Activated T-cell treated with anti-CD3 and anti-CD28 coated beads, Interleukin-2, amount 50 U/mL, for 72 hours (primary cell): Measurements from ENCODE around the gene SPTBN1. TPM values are rescaled to one million over a fixed set of nuclear protein-coding genes. Genes with fewer than 3 reads are reported as not detected.

Experiments used
- ATAC-seq, 2 donors: fragments of 150-1000 bp; cut with Tn5 transposase; replicated peaks in 1 of 2; 2 replicates each; pipeline ENCODE4 v1.10.0; 2021; ENCODE audit warnings: moderate library complexity in 2 of 2, mild to moderate bottlenecking in 1 of 2
- DNase-seq, 2 donors: peaks; one replicate each; pipeline ENCODE4 v3.0.0; 2021 to 2022; ENCODE audit warnings: mixed read lengths in 1 of 2
- H3K27ac Mint-ChIP-seq: one replicate; pipeline ENCODE4 v1.8.0; 2022; ENCODE audit warnings: mild to moderate bottlenecking, moderate library complexity, mixed read lengths
- H3K27me3 Mint-ChIP-seq: one replicate; pipeline ENCODE4 v1.8.0; 2022; ENCODE audit warnings: low read depth, mixed read lengths
- H3K36me3 Mint-ChIP-seq, 2 donors: one replicate each; pipeline ENCODE4 v1.8.0; 2022; ENCODE audit warnings: mixed read lengths in 2 of 2, mild to moderate bottlenecking in 1 of 2; ENCODE audit not compliant: insufficient read depth in 2 of 2
- H3K4me1 Mint-ChIP-seq: one replicate; pipeline ENCODE4 v1.8.0; 2022; ENCODE audit warnings: low read depth, mixed read lengths
- H3K4me3 Mint-ChIP-seq, 2 donors: one replicate each; pipeline ENCODE4 v1.8.0; 2022; ENCODE audit warnings: mild to moderate bottlenecking in 2 of 2, mixed read lengths in 2 of 2, moderate library complexity in 2 of 2
- H3K9me3 Mint-ChIP-seq, 2 donors: one replicate each; pipeline ENCODE4 v1.8.0; 2022; ENCODE audit warnings: mixed read lengths in 2 of 2
- total RNA-seq, 2 donors: library from RNA; stranded (reverse); gene quantifications; one replicate each; pipeline ENCODE4 v1.2.3, GENCODE V29; 2022

SPTBN1 gene
- total RNA-seq, result 100 to 1,000 TPM; 120 to 136 TPM

DNA sequence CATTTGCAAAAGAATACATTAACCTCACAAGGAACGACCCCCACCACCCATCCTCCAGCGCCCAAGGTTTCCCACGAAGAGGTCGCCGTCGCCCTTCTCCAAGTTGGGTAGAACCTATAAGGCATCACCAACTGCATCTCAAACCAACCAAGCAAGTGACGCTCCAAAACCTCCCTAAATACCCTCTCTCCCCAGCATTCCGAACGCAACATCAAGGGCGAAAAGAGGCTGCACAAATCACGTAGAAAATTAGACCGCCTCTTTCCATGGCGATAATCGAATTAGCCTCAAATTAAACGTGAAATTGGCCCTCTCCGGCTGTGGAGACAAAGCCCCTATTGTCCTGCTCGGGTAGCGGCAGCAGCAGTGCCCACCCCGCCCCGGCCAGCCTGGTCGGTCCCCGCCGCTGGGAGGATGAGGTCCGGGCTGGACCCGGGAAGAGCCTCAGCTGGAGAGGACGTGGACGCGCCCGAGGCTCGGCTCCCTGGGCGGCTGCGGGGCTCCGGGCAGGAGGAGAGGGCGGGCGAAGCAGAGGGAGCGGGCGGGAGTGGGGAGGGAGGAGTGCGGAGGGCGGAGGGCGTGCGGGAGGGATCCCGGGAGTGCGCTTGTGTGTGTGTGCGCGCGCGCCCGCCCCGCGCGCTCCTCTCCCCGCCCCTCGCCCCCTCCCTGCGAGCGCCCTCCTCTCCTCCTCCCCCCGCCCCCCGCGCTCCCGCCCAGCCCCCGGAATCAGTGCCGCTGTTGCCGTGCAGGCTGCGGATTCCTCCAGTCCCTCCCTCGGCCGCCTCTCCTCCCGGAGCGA lies at the start of gene SPTBN1:
SPTBN1 (plus strand) TSS at position 765 of the 799 bp plus-strand sequence. CDS start 70,092 bp downstream, outside the sequence.
- Mint-ChIP-seq H3K4me3 (peak within 1 kb of the TSS; percentile 86 to 96), H3K27me3 (peaks cover 53% of the 10 kb centered on the region), H3K9me3 (no peaks in the 10 kb centered on the region), H3K36me3 (peaks cover 2% of the 10 kb centered on the region in 2 donors), H3K27ac (no peak within 1 kb of the TSS), H3K4me1 (peaks cover 25% of the 10 kb centered on the region)
- peak; percentile 47 to 50 for ATAC-seq
- peak; percentile 13 to 29 for DNase-seq

DNA sequence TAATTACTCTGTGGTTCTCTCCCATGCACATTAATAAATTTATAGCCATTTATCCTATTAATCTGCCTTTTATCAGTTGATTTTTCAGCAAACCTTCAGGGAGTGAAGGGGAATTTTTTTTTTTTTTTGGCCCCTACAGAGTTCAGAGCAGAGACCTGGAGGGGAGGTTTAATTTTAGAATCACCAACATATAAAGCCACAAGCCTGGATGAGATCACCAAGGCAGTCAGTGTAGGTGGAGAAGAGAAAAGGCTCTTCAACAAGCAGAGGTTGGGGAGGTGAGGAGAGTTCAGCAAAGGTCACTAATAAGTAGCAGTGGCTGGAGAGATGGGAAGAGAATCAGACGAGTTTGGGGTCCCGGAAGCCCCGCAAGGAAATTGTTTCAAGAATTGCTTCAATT lies 48.4 kb upstream of the SPTBN1 start:
- no peaks in the 10 kb centered on the region for H3K9me3 Mint-ChIP-seq
- no peak overlapping the region for H3K27ac Mint-ChIP-seq
- no peaks in the 10 kb centered on the region for H3K4me1 Mint-ChIP-seq
- H3K36me3 Mint-ChIP-seq, result no peaks in the 10 kb centered on the region
- ATAC-seq (no peak), DNase-seq (no peak)
- no peak overlapping the region for H3K4me3 Mint-ChIP-seq
- peaks cover 12% of the 10 kb centered on the region for H3K27me3 Mint-ChIP-seq

DNA sequence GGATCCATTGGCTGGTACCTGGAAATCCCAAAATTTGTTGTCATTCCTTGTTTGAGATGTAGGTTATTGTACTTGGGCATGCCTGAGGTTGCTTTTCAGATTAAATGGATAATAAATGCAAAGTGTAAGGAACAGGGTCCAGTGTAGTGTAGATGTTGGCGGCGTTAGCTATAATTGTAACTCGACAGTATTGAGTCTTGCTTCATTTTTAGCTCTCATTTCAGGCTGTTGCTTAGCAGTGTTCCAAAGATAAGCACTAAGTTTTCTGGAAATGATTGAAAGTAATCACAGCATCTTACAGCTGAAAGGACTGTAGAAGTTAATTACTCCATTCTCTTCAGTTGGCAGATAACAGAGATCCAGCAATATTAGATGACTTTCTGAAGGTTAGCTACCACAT lies 47.8 kb upstream of the SPTBN1 start:
- ATAC-seq (no peak), DNase-seq (no peak)
- H3K36me3 Mint-ChIP-seq, result no peaks in the 10 kb centered on the region
- H3K27ac Mint-ChIP-seq, result no peak overlapping the region
- H3K27me3 Mint-ChIP-seq, result peaks cover 12% of the 10 kb centered on the region
- H3K4me1 Mint-ChIP-seq, result no peaks in the 10 kb centered on the region
- no peak overlapping the region for H3K4me3 Mint-ChIP-seq
- H3K9me3 Mint-ChIP-seq, result no peaks in the 10 kb centered on the region

- Mint-ChIP-seq H3K36me3 (no peaks in the 10 kb centered on the region), H3K27me3 (peaks cover 13% of the 10 kb centered on the region), H3K4me1 (no peaks in the 10 kb centered on the region), H3K9me3 (no peaks in the 10 kb centered on the region), H3K4me3 (no peak overlapping the region), H3K27ac (no peak overlapping the region)
- ATAC-seq (no peak), DNase-seq (no peak)
Measured at GRCh38 chr2:54409752-54410151, 46.4 kb upstream of the SPTBN1 start.

DNA sequence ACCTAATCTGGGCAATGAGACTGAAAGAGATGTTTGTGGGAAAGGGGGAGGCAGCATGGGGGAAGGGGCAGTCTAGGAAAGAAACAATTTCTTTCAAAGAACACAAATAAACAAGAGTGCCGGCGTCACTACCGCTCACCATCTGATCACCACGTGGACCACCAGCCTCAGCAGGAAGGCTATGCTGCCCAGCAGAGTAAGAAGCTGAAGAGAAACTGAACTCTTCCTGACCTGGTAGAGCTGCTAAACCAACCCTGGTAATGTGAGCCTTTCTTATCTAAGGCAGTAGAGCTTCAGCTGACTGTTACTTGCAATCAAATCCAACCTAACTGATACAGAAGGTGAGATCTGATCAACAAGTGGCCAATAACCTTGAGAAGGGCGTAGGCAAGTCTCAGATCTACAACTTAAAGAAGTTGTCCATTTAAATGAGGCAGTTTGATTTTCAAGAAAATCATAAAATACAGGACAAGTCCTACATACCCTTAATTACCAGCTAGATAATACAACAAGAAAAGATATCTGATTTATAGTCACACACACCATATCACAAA lies 44.2 kb upstream of the SPTBN1 start:
- ATAC-seq, result no peak
- Mint-ChIP-seq H3K4me1 (no peaks in the 10 kb centered on the region), H3K27me3 (peaks cover 22% of the 10 kb centered on the region)

DNA sequence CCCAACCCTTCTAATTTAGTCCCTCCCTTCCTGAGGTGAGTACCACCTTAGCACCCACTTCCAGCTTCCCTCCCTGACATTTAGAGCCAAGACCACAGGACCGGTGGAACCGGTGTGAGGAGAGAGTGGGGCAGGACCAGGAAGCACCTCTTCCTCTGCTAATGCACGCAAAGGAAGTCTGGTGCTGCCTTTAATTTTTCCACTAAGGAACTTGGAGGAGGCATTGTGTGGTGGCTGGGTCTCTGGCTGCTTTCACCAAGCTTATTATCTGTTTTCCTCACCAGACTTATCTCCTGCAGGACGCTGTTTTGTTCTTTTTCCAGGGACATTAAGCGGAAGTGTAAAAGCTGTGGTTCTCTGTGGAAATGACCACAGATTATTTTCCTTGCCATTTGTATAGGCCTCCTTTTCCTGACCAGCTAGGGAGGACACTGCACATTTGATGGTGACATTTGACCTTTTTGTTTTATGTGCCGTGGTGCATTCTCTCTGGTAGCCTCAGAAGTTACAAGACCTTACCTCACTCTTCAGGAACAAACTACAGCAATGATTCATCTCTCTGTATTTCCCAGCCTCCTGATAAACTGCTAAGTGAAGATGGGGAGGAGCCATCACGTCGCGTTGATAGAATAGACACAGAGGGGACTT lies 39.8 kb upstream of the SPTBN1 start:
- H3K27me3 Mint-ChIP-seq, result peaks cover 19% of the 10 kb centered on the region
- H3K9me3 Mint-ChIP-seq, result no peaks in the 10 kb centered on the region
- H3K4me1 Mint-ChIP-seq, result no peaks in the 10 kb centered on the region
- no peak overlapping the region for H3K27ac Mint-ChIP-seq
- H3K4me3 Mint-ChIP-seq, result no peak overlapping the region
- H3K36me3 Mint-ChIP-seq, result no peaks in the 10 kb centered on the region
- no peak for DNase-seq
- no peak for ATAC-seq

More for the DNA sequence above, 44.2 kb upstream of the SPTBN1 start:
- no peak overlapping the region for H3K27ac Mint-ChIP-seq
- no peak overlapping the region for H3K4me3 Mint-ChIP-seq
- no peaks in the 10 kb centered on the region for H3K36me3 Mint-ChIP-seq
- H3K9me3 Mint-ChIP-seq, result no peaks in the 10 kb centered on the region
- DNase-seq, result no peak

DNA sequence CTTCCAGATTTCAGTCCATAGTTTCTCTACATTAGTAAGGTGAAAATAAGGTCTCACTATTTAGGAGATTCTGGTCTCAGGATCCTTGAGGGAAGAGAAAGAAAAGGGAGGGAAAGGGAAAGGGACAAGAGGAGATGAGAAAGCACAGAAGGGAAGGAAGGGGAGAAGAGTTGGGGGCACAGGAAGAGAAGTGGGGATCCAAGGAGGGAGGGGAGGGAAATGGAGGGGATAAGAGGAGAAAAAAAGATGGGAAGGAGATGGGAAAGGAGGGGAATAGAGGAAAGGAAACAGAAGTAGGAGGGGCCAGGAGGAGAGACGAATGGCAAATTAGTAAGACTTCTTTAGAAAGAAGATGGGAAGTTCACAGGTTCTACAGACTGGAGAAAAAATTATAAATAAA lies 39.2 kb upstream of the SPTBN1 start:
- Mint-ChIP-seq H3K4me1 (peaks cover 1% of the 10 kb centered on the region), H3K9me3 (no peaks in the 10 kb centered on the region), H3K4me3 (no peak overlapping the region), H3K36me3 (peaks cover 0 to under 1% of the 10 kb centered on the region in 2 donors), H3K27me3 (peaks cover 12% of the 10 kb centered on the region), H3K27ac (no peak overlapping the region)
- DNase-seq (no peak), ATAC-seq (no peak)

- Mint-ChIP-seq H3K36me3 (peaks cover 2 to 4% of the 10 kb centered on the region in 2 donors), H3K4me3 (no peak overlapping the region), H3K9me3 (no peaks in the 10 kb centered on the region), H3K4me1 (peaks cover 8% of the 10 kb centered on the region), H3K27me3 (peaks cover 12% of the 10 kb centered on the region), H3K27ac (no peak overlapping the region)
- DNase-seq (no peak), ATAC-seq (no peak)
Measured at GRCh38 chr2:54417577-54417976, 38.5 kb upstream of the SPTBN1 start.

GRCh38 chr2:54419388-54419787 lies 36.7 kb upstream of the SPTBN1 start:
- Mint-ChIP-seq H3K9me3 (peaks cover 0 to 2% of the 10 kb centered on the region in 2 donors), H3K27ac (no peak overlapping the region), H3K36me3 (peaks cover 2 to 4% of the 10 kb centered on the region in 2 donors), H3K4me1 (peaks cover 10% of the 10 kb centered on the region), H3K4me3 (no peak overlapping the region), H3K27me3 (peaks cover 12% of the 10 kb centered on the region)
- DNase-seq (no peak), ATAC-seq (no peak)

DNA sequence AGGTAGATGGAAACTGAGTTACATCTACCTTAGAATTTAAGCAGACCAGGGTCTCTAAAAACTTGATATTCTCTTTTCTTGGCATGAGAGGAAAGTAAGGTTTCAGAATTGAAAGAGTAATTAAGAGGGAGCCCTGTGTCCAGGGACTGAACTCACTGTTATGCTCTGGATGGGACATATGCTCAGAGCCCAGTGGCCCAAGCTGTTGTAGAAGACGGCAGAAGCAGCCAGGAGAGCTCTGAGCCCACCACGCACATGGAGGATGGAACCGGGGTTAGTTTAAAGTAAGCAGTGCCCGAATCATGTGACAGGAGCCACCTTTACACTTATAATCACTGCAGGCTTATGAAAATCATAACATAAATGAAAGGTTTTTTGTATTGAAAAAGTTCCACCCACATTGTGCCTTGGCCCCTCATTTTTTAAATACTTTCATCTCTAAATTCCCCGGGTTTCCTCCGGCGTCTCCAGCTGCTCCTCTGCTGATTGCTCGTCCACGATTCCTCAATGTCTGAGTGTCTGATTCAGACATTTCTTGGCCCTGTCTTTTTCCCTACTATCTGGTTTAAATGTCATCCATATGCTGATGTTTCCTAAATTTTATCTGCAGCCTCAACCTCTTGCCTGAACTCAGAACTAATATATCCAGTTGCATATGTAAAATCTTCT lies 36.1 kb upstream of the SPTBN1 start:
- no peak overlapping the region for H3K4me3 Mint-ChIP-seq
- peaks cover 10% of the 10 kb centered on the region for H3K4me1 Mint-ChIP-seq
- H3K9me3 Mint-ChIP-seq, result peaks cover 0 to 2% of the 10 kb centered on the region in 2 donors
- H3K27me3 Mint-ChIP-seq, result peaks cover 9% of the 10 kb centered on the region
- no peak overlapping the region for H3K27ac Mint-ChIP-seq
- peaks cover 2 to 4% of the 10 kb centered on the region in 2 donors for H3K36me3 Mint-ChIP-seq
- ATAC-seq (no peak), DNase-seq (no peak)

DNA sequence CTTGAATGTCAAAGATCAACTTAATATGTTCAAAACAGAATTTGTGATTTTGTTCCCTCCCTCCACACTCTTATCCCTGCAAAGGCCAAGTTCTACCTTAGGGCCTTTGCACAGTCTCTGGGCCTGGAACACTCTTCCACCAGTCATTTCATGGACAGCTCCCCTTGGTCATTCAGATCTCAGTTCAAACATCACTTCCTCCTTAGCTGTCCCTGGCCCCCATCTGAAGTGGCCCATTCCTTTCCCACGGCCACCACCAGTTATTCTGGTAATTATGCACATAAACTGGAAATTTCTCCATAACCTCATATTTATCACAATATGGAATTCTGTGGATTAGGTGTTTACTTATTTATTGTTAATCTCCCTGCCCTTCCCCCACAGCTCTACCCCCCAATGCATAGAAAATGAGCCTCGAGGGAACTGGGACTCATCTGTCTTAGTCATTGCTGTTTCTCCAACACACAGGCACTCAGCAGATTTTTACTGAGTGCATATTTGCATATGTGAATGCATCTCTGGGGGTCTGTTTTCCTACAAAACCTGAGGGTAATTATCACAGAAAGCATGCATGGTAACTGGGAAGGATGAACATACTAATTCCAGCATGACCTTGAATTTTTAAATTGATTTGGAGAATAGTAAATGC lies 35.5 kb upstream of the SPTBN1 start:
- peaks cover 6% of the 10 kb centered on the region for H3K27me3 Mint-ChIP-seq
- DNase-seq (no peak), ATAC-seq (no peak)
- no peak overlapping the region for H3K4me3 Mint-ChIP-seq
- no peak overlapping the region for H3K27ac Mint-ChIP-seq
- peaks cover 2 to 4% of the 10 kb centered on the region in 2 donors for H3K36me3 Mint-ChIP-seq
- peaks cover 0 to 2% of the 10 kb centered on the region in 2 donors for H3K9me3 Mint-ChIP-seq
- peaks cover 10% of the 10 kb centered on the region for H3K4me1 Mint-ChIP-seq

- Mint-ChIP-seq H3K27me3 (no peaks in the 10 kb centered on the region), H3K4me1 (peaks cover 10% of the 10 kb centered on the region), H3K27ac (no peak overlapping the region), H3K4me3 (peak overlapping the region; percentile 33 to 69), H3K36me3 (peaks cover 2 to 4% of the 10 kb centered on the region in 2 donors), H3K9me3 (peaks cover 0 to 2% of the 10 kb centered on the region in 2 donors)
- DNase-seq (peak; percentile 32 to 51), ATAC-seq (peak; percentile 69 to 87)
Measured at GRCh38 chr2:54422072-54422581, 34.0 kb upstream of the SPTBN1 start.
